MCF 10A (cell line): ENCODE data around the gene WASHC1. TPM values are rescaled to one million over a fixed set of nuclear protein-coding genes. Genes with fewer than 3 reads are reported as not detected.
"Not testable (repeated sequence)": the region's sequence is repeated elsewhere in the genome, so short reads cannot be mapped to it uniquely, and the experiment has no call there.

Experiments
- BruUV-seq: library from RNA; stranded (reverse); fragments of 400-500 nt; replicated peaks from 2 replicates; lab custom pipeline; 2021; lab: Mats Ljungman, UMichigan
- CTCF ChIA-PET: fragments of 300-600 bp; sonication (Branson Sonifier 250); formaldehyde crosslinking; extraction: SDS; loops from one replicate; lab custom pipeline; 2021; ENCODE audit warnings: antibody characterized with exemption, inconsistent platforms; lab: Yijun Ruan, JAX
- POLR2A ChIA-PET: fragments of 300-600, 350-650 bp; sonication (Branson Sonifier 250); formaldehyde crosslinking; extraction: SDS; loops from one replicate; lab custom pipeline; 2020; ENCODE audit warnings: antibody characterized with exemption, inconsistent platforms; lab: Yijun Ruan, JAX
- DNase-seq: peaks from one replicate; pipeline ENCODE4 v3.0.0-alpha.2; 2018; ENCODE audit not compliant: unreplicated experiment
- H3K27ac Mint-ChIP-seq: one replicate; pipeline ENCODE4 v1.8.0; 2022; ENCODE audit warnings: mild to moderate bottlenecking, low read depth, mixed read lengths; ENCODE audit not compliant: unreplicated experiment
- H3K27me3 Mint-ChIP-seq: one replicate; pipeline ENCODE4 v1.8.0; 2022; ENCODE audit warnings: mixed read lengths; ENCODE audit not compliant: insufficient read depth, unreplicated experiment
- H3K36me3 Mint-ChIP-seq: one replicate; pipeline ENCODE4 v1.8.0; 2022; ENCODE audit warnings: mild to moderate bottlenecking, moderate library complexity, mixed read lengths; ENCODE audit not compliant: insufficient read depth, unreplicated experiment
- H3K4me1 Mint-ChIP-seq: one replicate; pipeline ENCODE4 v1.8.0; 2022; ENCODE audit warnings: mixed read lengths; ENCODE audit not compliant: insufficient read depth, unreplicated experiment
- H3K4me3 Mint-ChIP-seq: one replicate; pipeline ENCODE4 v1.8.0; 2022; ENCODE audit warnings: mild to moderate bottlenecking, moderate library complexity, mixed read lengths; ENCODE audit not compliant: unreplicated experiment
- H3K9me3 Mint-ChIP-seq: one replicate; pipeline ENCODE4 v1.8.0; 2022; ENCODE audit warnings: mixed read lengths; ENCODE audit not compliant: unreplicated experiment
- CTCF ChIP-seq: fragments of 200-600 bp; IDR thresholded peaks from one replicate; pipeline ENCODE4 v1.8.0; 2022; ENCODE audit warnings: antibody characterized with exemption, mild to moderate bottlenecking; ENCODE audit not compliant: unreplicated experiment
- intact Hi-C: fragments of 100-400 bp; cut with micrococcal nuclease; formaldehyde crosslinking; loops from 2 replicates; pipeline ENCODE4 v1.14.1; 2022
- total RNA-seq: library from RNA; stranded (reverse); gene quantifications from 2 replicates; pipeline ENCODE4 v1.2.3, GENCODE V29; 2022

The WASHC1 gene
- total RNA-seq, 1 experiment from 2014 or later, result 17.2 TPM

- intact Hi-C loops, DNase-seq, H3K36me3 Mint-ChIP-seq, POLR2A ChIA-PET, CTCF ChIA-PET, H3K4me3 Mint-ChIP-seq, BruUV-seq, H3K9me3 Mint-ChIP-seq, H3K27me3 Mint-ChIP-seq, H3K27ac Mint-ChIP-seq, H3K4me1 Mint-ChIP-seq: not testable (repeated sequence)
These were observed 481 bp downstream of the WASHC1 start for GRCh38 chr9:28775-29174.

- intact Hi-C loops, H3K27ac Mint-ChIP-seq, H3K4me1 Mint-ChIP-seq, H3K4me3 Mint-ChIP-seq, DNase-seq, CTCF ChIA-PET, H3K9me3 Mint-ChIP-seq, H3K36me3 Mint-ChIP-seq, POLR2A ChIA-PET, H3K27me3 Mint-ChIP-seq, BruUV-seq: not testable (repeated sequence)
These were observed 7.6 kb downstream of the WASHC1 start for GRCh38 chr9:21621-22020.

- POLR2A ChIA-PET, H3K9me3 Mint-ChIP-seq, H3K27ac Mint-ChIP-seq, CTCF ChIA-PET, H3K4me3 Mint-ChIP-seq, intact Hi-C loops, H3K27me3 Mint-ChIP-seq, H3K36me3 Mint-ChIP-seq, DNase-seq, BruUV-seq, H3K4me1 Mint-ChIP-seq: not testable (repeated sequence)
These were observed 12.4 kb downstream of the WASHC1 start for GRCh38 chr9:16875-17274.

GRCh38 chr9:14129-14809, 15.0 kb downstream of the WASHC1 start:
- POLR2A ChIA-PET, result not testable (repeated sequence)

GRCh38 chr9:11206-11605, 18.1 kb downstream of the WASHC1 start:
- H3K9me3 Mint-ChIP-seq, H3K4me1 Mint-ChIP-seq, H3K27me3 Mint-ChIP-seq, CTCF ChIA-PET, H3K4me3 Mint-ChIP-seq, H3K36me3 Mint-ChIP-seq, BruUV-seq, H3K27ac Mint-ChIP-seq, intact Hi-C loops, DNase-seq, POLR2A ChIA-PET: not testable (repeated sequence)
- TF ChIP-seq CTCF, result peak; percentile 78

More at GRCh38 chr9:14129-14809, 15.0 kb downstream of the WASHC1 start:
- H3K27me3 Mint-ChIP-seq, H3K4me3 Mint-ChIP-seq, H3K4me1 Mint-ChIP-seq, BruUV-seq, DNase-seq, intact Hi-C loops, CTCF ChIA-PET, H3K27ac Mint-ChIP-seq, H3K36me3 Mint-ChIP-seq, H3K9me3 Mint-ChIP-seq: not testable (repeated sequence)

- CTCF ChIA-PET, H3K9me3 Mint-ChIP-seq, H3K4me1 Mint-ChIP-seq, H3K36me3 Mint-ChIP-seq, H3K4me3 Mint-ChIP-seq, POLR2A ChIA-PET, intact Hi-C loops, BruUV-seq, H3K27me3 Mint-ChIP-seq, H3K27ac Mint-ChIP-seq, DNase-seq: not testable (repeated sequence)
These were observed 18.6 kb downstream of the WASHC1 start for GRCh38 chr9:10653-11053.

- H3K36me3 Mint-ChIP-seq, H3K27ac Mint-ChIP-seq, H3K4me3 Mint-ChIP-seq, BruUV-seq, CTCF ChIA-PET, POLR2A ChIA-PET, H3K9me3 Mint-ChIP-seq, H3K27me3 Mint-ChIP-seq, H3K4me1 Mint-ChIP-seq, intact Hi-C loops: not testable (repeated sequence)
- peak; percentile 4 for DNase-seq
These were observed 19.0 kb downstream of the WASHC1 start for GRCh38 chr9:10207-10606.
